ENCODE measurements around the gene GNAS. TPM values are rescaled to one million over a fixed set of nuclear protein-coding genes. Genes with fewer than 3 reads are reported as not detected.

Gene GNAS
- total RNA-seq, 1 donor from 2014 or later = 744 TPM

DNA sequence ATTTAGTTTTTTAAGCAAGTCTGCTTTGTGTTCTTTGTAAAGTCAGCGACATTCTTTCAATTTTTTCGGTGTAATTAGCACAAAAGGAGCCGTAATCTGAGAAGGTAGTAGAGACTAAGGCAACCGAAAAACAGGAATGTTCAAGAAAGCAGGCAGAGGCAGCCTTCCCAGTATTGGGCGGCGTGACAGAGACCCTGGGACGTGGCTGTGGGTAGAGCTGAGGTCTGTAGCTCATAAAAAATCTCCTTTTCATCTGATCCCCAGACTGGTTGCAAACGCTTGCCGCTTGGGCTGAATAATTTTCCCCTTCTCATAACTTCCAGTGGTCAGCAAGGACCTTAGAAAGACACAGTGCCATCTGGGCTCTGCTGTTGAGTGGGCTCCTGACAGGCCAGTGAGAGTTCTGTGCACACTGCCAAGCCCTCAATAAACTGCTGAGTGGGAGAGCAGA, 30.8 kb downstream of the GNAS start:
- H3K9me3 ChIP-seq = no peaks in the 10 kb centered on the region
- intact Hi-C loops (cut with DNase I) = no loop called here
- H3K36me3 ChIP-seq = no peaks in the 10 kb centered on the region
- TF ChIP-seq, protein P1, sequence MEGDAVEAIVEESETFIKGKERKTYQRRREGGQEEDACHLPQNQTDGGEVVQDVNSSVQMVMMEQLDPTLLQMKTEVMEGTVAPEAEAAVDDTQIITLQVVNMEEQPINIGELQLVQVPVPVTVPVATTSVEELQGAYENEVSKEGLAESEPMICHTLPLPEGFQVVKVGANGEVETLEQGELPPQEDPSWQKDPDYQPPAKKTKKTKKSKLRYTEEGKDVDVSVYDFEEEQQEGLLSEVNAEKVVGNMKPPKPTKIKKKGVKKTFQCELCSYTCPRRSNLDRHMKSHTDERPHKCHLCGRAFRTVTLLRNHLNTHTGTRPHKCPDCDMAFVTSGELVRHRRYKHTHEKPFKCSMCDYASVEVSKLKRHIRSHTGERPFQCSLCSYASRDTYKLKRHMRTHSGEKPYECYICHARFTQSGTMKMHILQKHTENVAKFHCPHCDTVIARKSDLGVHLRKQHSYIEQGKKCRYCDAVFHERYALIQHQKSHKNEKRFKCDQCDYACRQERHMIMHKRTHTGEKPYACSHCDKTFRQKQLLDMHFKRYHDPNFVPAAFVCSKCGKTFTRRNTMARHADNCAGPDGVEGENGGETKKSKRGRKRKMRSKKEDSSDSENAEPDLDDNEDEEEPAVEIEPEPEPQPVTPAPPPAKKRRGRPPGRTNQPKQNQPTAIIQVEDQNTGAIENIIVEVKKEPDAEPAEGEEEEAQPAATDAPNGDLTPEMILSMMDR (IDR thresholded peaks at IDR 0.05) = no peak
- ATAC-seq = no peak
- no peak overlapping the region for H3K4me3 ChIP-seq
- H3K4me1 ChIP-seq = no peaks in the 10 kb centered on the region
- DNase-seq = no peak
- no peaks in the 10 kb centered on the region for H3K27me3 ChIP-seq (ENCODE audit: low read depth)
- H3K27ac ChIP-seq = no peak overlapping the region

DNA sequence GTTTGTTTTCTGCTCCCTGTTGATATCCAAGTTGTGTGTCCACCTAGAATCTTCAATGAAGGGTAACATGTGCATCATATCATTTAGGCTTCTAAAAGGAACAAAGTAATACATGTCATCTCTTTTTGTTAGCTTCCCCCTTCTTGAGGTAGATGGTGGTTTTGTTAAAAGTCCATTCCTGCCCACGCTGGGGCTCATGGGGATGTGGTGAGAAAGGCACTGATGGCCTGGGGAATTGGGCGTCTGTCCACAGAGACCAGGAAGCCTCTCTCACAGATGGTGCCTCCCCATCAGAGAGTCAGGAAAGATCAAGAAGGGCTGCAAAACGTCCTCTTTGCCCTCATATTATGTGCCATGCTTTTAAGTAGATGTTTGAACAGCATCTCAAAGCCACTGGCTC, 32.5 kb downstream of the GNAS start:
- intact Hi-C loops (cut with DNase I) = no loop called here
- DNase-seq (no peak), ATAC-seq (no peak)
- no peaks in the 10 kb centered on the region for H3K4me1 ChIP-seq
- no peaks in the 10 kb centered on the region for H3K9me3 ChIP-seq
- H3K36me3 ChIP-seq = no peaks in the 10 kb centered on the region
- no peak overlapping the region for H3K4me3 ChIP-seq
- no peak overlapping the region for H3K27ac ChIP-seq
- no peaks in the 10 kb centered on the region for H3K27me3 ChIP-seq (ENCODE audit: low read depth)
- TF ChIP-seq, protein P1 (IDR thresholded peaks at IDR 0.05) = no peak

- no peak for DNase-seq
- intact Hi-C loops (cut with DNase I) = no loop called here
- Histone ChIP-seq H3K4me1 (no peaks in the 10 kb centered on the region), H3K27ac (no peak overlapping the region), H3K4me3 (no peak overlapping the region), H3K36me3 (no peaks in the 10 kb centered on the region), H3K27me3 (ENCODE audit: low read depth) (no peaks in the 10 kb centered on the region), H3K9me3 (no peaks in the 10 kb centered on the region)
- ATAC-seq = no peak
- TF ChIP-seq, protein P1 (IDR thresholded peaks at IDR 0.05) = no peak
Observed at GRCh38 chr20:58886546-58886945, 34.0 kb downstream of the GNAS start.

DNA sequence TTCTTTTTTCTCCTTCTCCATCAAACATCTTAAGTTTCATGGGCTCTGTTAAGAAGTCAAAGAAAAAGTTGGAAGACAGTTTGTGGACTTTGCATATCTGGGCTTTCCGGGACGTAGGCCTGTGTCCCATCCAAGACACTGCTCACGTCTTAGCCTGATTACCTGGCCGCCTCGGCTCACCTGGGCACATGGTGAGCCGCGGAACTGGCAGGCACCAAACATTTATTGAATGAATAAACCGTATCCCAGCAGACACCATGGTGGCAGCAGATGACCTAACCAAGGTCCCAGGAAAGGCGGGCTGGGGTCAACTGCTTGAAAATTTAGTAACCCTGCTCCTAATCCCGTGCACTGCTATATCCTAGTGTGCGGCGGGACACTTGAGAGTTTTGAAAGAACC, 35.6 kb downstream of the GNAS start:
- Histone ChIP-seq H3K4me1 (peaks cover 3% of the 10 kb centered on the region), H3K27ac (peak overlapping the region; percentile 91), H3K27me3 (ENCODE audit: low read depth) (no peaks in the 10 kb centered on the region), H3K36me3 (no peaks in the 10 kb centered on the region), H3K4me3 (peak overlapping the region; percentile 70), H3K9me3 (no peaks in the 10 kb centered on the region)
- DNase-seq (no peak), ATAC-seq (no peak)
- TF ChIP-seq, protein P1 (IDR thresholded peaks at IDR 0.05) = no peak
- intact Hi-C loops (cut with DNase I) = no loop called here

- Histone ChIP-seq H3K27me3 (ENCODE audit: low read depth) (no peaks in the 10 kb centered on the region), H3K36me3 (no peaks in the 10 kb centered on the region), H3K27ac (peak overlapping the region; percentile 91), H3K4me3 (peak overlapping the region; percentile 70), H3K4me1 (peaks cover 9% of the 10 kb centered on the region), H3K9me3 (no peaks in the 10 kb centered on the region)
- intact Hi-C loops (cut with DNase I) = no loop called here
- ATAC-seq (peak; percentile 72 to 74), DNase-seq (peak; percentile 90)
- TF ChIP-seq, protein P1 (IDR thresholded peaks at IDR 0.05) = no peak
Observed at GRCh38 chr20:58888521-58889333, 36.2 kb downstream of the GNAS start.

All from lower lobe of right lung (tissue), 2 donors.